Esophagus (tissue), 2 donors: ENCODE measurements around the gene CRCP. TPM values are rescaled to one million over a fixed set of nuclear protein-coding genes. Genes with fewer than 3 reads are reported as not detected.
"Not testable (repeated sequence)": the region's sequence is repeated elsewhere in the genome, so short reads cannot be mapped to it uniquely, and the experiment has no call there.

Experiments
- H3K27ac ChIP-seq, 2 donors: one replicate each; pipeline ENCODE4 v1.5.1; 2013; ENCODE audit warnings: low read depth in 2 of 2, mild to moderate bottlenecking in 2 of 2, inconsistent platforms in 1 of 2, low read length in 1 of 2, moderate library complexity in 1 of 2
- H3K27me3 ChIP-seq, 2 donors: one replicate each; pipeline ENCODE4 v1.6.1; 2013; ENCODE audit warnings: low read length in 2 of 2, control low read depth in 1 of 2, mild to moderate bottlenecking in 1 of 2; ENCODE audit not compliant: insufficient read depth in 2 of 2, control insufficient read depth in 1 of 2
- H3K36me3 ChIP-seq, 2 donors: one replicate each; pipeline ENCODE4 v1.6.1; 2013; ENCODE audit warnings: low read length in 1 of 2; ENCODE audit not compliant: control insufficient read depth in 2 of 2, insufficient read depth in 2 of 2
- H3K4me1 ChIP-seq, 2 donors: one replicate each; pipeline ENCODE4 v1.6.1; 2013; ENCODE audit warnings: low read length in 1 of 2; ENCODE audit not compliant: control insufficient read depth in 2 of 2, insufficient read depth in 2 of 2
- H3K4me3 ChIP-seq, 2 donors: one replicate each; pipeline ENCODE4 v1.5.1; 2013; ENCODE audit warnings: low read length in 2 of 2, mild to moderate bottlenecking in 2 of 2, low read depth in 1 of 2, moderate library complexity in 1 of 2
- H3K9me3 ChIP-seq, 2 donors: one replicate each; pipeline ENCODE4 v1.6.1; 2013; ENCODE audit warnings: mild to moderate bottlenecking in 2 of 2, low read depth in 1 of 2, low read length in 1 of 2, moderate library complexity in 1 of 2; ENCODE audit not compliant: control insufficient read depth in 2 of 2, insufficient read depth in 1 of 2
- WGBS, 2 donors: extraction: QIAGEN DNeasy Blood & Tissue Kit; methylation state at CpG; one replicate each; pipeline ENCODE4 v1.1.7; 2013; 5-methylcytosine and 5-hydroxymethylcytosine counted together
- polyA plus RNA-seq, 2 donors: library from polyadenylated mRNA; stranded (reverse); fragments of 200-250 nt; gene quantifications; one replicate each; pipeline ENCODE4 v1.2.3, GENCODE V29; 2013
- donor health status: healthy with polysubstance abuse.
- donor health status: Bipolar disorder and iron deficiency.

Gene CRCP
- polyA plus RNA-seq, 2 donors, result 14.5 to 19.5 TPM

DNA sequence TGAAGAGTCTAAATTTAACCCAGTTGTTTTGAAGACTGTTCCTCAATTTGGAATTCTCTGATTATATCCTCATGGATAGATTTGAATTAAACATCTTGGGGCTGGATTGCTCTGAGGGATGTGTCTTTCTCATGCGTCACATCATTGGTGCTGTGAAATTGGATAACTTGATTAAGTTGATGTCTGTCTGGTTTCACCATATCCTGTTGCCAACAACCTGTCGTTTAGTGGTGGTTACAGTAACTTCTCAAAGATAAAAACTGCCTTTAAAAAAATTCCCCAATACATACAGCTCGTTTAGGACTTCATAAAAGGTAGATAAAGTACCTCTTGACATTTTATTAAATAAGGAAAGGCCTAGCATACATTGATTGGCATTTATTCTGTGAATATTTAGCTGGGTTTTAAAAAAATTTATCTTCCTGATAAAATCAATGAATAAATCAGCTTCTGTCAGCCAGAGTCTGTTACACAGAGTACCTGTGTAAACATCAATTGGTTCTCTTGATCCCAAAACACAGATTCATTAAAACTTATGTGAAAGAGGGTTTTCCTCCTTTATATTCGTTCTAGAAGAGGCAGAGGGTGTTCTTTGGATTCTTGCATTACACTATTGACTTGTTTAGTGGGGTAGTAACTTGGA, 10.5 kb downstream of the CRCP start:
- H3K27me3 ChIP-seq, result no peaks in the 10 kb centered on the region
- H3K27ac ChIP-seq, result no peak overlapping the region
- WGBS, 2 donors, result 39 to 43% methylated on average over 4 of the region's 4 CpGs
- H3K4me1 ChIP-seq, result no peaks in the 10 kb centered on the region
- no peak overlapping the region for H3K4me3 ChIP-seq
- H3K36me3 ChIP-seq, result no peaks in the 10 kb centered on the region
- no peaks in the 10 kb centered on the region for H3K9me3 ChIP-seq

GRCh38 chr7:66125781-66126352, 11.2 kb downstream of the CRCP start:
- not testable (repeated sequence) for H3K27me3 ChIP-seq, H3K4me3 ChIP-seq, H3K27ac ChIP-seq, H3K9me3 ChIP-seq, H3K4me1 ChIP-seq, H3K36me3 ChIP-seq
- 77 to 85% methylated on average over 6 of the region's 6 CpGs for WGBS, 2 donors

- not testable (repeated sequence) for H3K27me3 ChIP-seq, H3K4me3 ChIP-seq, H3K9me3 ChIP-seq, H3K36me3 ChIP-seq, H3K27ac ChIP-seq, H3K4me1 ChIP-seq
- 63 to 65% methylated on average over 3 of the region's 3 CpGs for WGBS, 2 donors
Measured at GRCh38 chr7:66127172-66127571, 12.5 kb downstream of the CRCP start.

GRCh38 chr7:66138994-66139752, 24.5 kb downstream of the CRCP start:
- Histone ChIP-seq H3K36me3 (peaks cover 7 to 16% of the 10 kb centered on the region in 2 donors), H3K27me3 (no peaks in the 10 kb centered on the region), H3K4me3 (no peak overlapping the region), H3K27ac (no peak overlapping the region), H3K9me3 (no peaks in the 10 kb centered on the region), H3K4me1 (peaks cover 3 to 7% of the 10 kb centered on the region in 2 donors)
- WGBS, 2 donors, result 76 to 79% methylated on average over 8 of the region's 8 CpGs

GRCh38 chr7:66140924-66141323, 26.3 kb downstream of the CRCP start:
- WGBS, 2 donors, result 15 to 35% methylated on average over 4 of the region's 4 CpGs
- no peaks in the 10 kb centered on the region for H3K9me3 ChIP-seq
- H3K4me1 ChIP-seq, result peaks cover 3 to 7% of the 10 kb centered on the region in 2 donors
- no peaks in the 10 kb centered on the region for H3K27me3 ChIP-seq
- H3K27ac ChIP-seq, result peak overlapping the region; percentile 69 to 79
- no peak overlapping the region for H3K4me3 ChIP-seq
- H3K36me3 ChIP-seq, result peaks cover 12 to 13% of the 10 kb centered on the region in 2 donors

DNA sequence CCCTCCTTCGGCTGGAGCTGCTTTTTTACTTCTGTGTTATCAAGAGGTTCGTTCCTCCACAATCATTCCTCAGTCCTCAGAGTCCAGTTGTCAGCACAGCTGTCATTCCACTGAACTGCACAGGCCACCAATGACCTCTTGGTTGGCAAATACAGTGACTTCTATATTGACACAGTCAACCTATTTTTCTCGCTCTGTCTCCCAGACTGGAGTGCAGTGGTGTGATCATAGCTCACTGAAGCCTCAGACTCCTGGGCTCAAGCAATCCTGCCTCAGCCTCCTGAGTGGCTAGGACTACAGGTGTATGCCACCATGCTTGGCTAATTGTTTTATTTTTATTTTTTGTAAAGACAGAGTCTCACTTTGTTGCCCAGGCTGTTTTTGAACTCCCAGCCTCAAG, 27.7 kb downstream of the CRCP start:
- Histone ChIP-seq H3K27ac (peak overlapping the region in 1 of 2 donors; percentile 24), H3K4me1 (peaks cover 3 to 7% of the 10 kb centered on the region in 2 donors), H3K4me3 (no peak overlapping the region), H3K9me3 (no peaks in the 10 kb centered on the region), H3K36me3 (peaks cover 11 to 12% of the 10 kb centered on the region in 2 donors), H3K27me3 (no peaks in the 10 kb centered on the region)
- WGBS, 2 donors, result 77 to 88% methylated on average over 3 of the region's 3 CpGs

- H3K4me3 ChIP-seq, result no peak overlapping the region
- no peaks in the 10 kb centered on the region for H3K9me3 ChIP-seq
- peaks cover 11 to 12% of the 10 kb centered on the region in 2 donors for H3K36me3 ChIP-seq
- peak overlapping the region in 1 of 2 donors; percentile 33 for H3K27ac ChIP-seq
- peaks cover 3 to 7% of the 10 kb centered on the region in 2 donors for H3K4me1 ChIP-seq
- no peaks in the 10 kb centered on the region for H3K27me3 ChIP-seq
- WGBS, 2 donors, result 40 to 46% methylated on average over 5 of the region's 5 CpGs
Measured at GRCh38 chr7:66142996-66143395, 28.3 kb downstream of the CRCP start.

DNA sequence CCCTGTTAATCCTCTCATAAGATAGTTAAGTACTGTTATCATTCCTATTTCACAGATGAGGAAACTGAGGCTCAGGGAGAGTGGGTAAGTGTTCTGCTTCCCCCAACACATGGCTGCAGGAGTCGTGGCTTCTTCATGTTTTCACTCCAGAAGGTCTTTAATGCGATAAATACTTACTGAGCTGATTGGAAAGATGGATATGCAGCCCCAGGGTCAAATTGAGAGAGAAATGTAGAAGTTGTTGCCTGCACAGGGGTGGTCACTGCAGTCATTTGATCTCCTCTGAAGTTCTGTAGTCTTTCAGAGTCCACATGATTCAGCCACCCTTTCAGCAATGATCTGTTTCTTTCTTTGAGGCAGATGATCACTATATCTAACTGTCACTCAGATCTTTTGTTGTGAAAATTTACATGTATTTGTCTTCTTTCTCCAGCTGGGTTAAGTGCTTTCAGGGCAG, 29.3 kb downstream of the CRCP start:
- Histone ChIP-seq H3K4me1 (peaks cover 3 to 7% of the 10 kb centered on the region in 2 donors), H3K9me3 (no peaks in the 10 kb centered on the region), H3K27ac (no peak overlapping the region), H3K27me3 (no peaks in the 10 kb centered on the region), H3K4me3 (no peak overlapping the region), H3K36me3 (peaks cover 11 to 12% of the 10 kb centered on the region in 2 donors)
- 83 to 89% methylated on average over 2 of the region's 2 CpGs for WGBS, 2 donors

GRCh38 chr7:66145400-66146104, 30.9 kb downstream of the CRCP start:
- H3K9me3 ChIP-seq, result no peaks in the 10 kb centered on the region
- no peaks in the 10 kb centered on the region for H3K27me3 ChIP-seq
- peaks cover 11 to 12% of the 10 kb centered on the region in 2 donors for H3K36me3 ChIP-seq
- peak overlapping the region; percentile 5 to 45 for H3K27ac ChIP-seq
- peaks cover 0 to 10% of the 10 kb centered on the region in 2 donors for H3K4me1 ChIP-seq
- no peak overlapping the region for H3K4me3 ChIP-seq
- WGBS, 2 donors, result 81 to 88% methylated on average over 17 of the region's 17 CpGs
